Measurements from ENCODE around the gene ATP8A2.

The ATP8A2 gene

GRCh38 chr13:25848812-25849745 lies 477.3 kb downstream of the ATP8A2 start:
- DNase-seq (ENCODE audit: low spot score) = no peak

- DNase-seq (ENCODE audit: low spot score) = no peak
Measured at GRCh38 chr13:25857830-25858229, 486.1 kb downstream of the ATP8A2 start.

GRCh38 chr13:25859528-25859927 lies 487.8 kb downstream of the ATP8A2 start:
- no peak for DNase-seq (ENCODE audit: low spot score)

GRCh38 chr13:25860265-25860664 lies 488.5 kb downstream of the ATP8A2 start:
- DNase-seq (ENCODE audit: low spot score) = no peak

GRCh38 chr13:25860862-25861261 lies 489.1 kb downstream of the ATP8A2 start:
- DNase-seq (ENCODE audit: low spot score) = no peak

DNA sequence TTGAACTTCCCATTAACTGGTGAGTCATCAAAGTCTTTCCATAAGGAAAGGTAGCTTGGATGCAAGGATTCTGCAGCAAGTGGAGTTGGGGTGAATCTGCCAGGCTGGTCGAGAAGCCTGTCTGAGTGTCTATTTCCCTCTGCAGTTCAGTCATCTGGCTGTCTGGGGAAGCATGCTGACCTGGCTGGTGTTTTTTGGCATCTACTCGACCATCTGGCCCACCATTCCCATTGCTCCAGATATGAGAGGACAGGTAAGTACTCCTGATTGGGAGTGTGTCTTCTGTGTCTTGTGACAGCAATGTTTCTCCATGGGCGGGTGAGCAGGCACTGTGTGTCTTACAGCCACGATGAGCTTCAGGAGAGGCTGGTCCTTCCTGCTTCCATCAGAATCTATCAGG lies 490.4 kb downstream of the ATP8A2 start:
- DNase-seq (ENCODE audit: low spot score) = no peak

DNA sequence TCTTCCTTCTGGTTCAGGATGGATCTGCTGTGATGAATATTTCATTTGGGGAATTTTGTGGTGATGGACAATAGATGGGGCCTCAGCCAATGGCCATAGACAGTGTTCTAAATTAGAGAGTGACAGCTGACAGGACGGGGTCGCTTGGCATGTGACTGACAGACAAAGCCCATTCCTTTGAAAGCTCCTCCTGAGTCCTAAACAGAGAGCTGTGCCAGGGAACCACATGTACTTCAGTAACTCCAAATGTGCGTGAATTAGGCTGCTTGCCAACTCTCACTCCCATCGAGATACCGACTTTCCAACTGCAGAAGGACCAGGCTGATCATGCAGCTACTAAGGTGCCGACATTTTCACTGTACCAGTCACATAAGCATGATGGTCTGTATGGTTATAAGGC lies 492.3 kb downstream of the ATP8A2 start:
- DNase-seq (ENCODE audit: low spot score) = no peak

GRCh38 chr13:25864936-25865335 lies 493.2 kb downstream of the ATP8A2 start:
- no peak for DNase-seq (ENCODE audit: low spot score)

- DNase-seq (ENCODE audit: low spot score) = no peak
Measured at GRCh38 chr13:25865391-25865790, 493.6 kb downstream of the ATP8A2 start.

DNA sequence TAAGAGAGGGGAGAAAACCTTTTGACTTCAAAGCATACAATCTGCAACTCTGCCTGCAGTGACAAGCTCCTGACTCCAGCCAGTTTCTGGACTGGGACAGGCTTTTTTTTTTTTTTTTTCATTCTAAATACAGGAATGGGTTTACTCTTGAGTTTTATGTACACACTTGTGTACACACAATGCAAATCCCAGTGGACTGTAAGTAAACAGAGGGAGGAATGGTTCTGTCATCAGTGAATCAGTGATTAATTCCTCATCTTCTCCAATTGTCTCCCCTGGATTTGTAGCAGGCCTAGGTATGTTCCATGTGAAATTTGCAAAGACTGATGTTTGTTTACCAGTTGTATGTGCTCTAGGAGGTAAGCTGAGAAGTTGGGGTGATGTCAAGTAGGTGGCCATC lies 495.3 kb downstream of the ATP8A2 start:
- DNase-seq (ENCODE audit: low spot score) = no peak

- no peak for DNase-seq (ENCODE audit: low spot score)
Measured at GRCh38 chr13:25868490-25868889, 496.7 kb downstream of the ATP8A2 start.

DNA sequence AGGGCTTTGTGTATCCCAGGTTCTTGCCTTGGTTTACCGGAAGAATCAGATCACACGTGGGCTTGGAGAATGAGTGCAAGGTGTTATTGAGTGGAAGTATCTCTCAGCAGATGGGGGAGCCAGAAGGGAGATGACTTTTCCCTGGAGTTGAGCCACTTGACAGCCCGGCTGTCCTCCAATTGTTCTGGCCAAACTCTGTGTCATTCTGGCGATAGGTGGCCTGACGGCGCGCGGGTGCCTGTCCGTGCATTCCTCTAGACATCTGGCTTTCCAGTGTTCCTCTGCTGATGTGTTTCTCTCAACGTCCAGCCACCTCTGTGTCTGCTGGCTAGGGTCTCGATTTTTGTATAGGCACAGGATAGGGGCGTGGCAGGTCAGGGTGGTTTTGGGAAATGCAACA lies 498.2 kb downstream of the ATP8A2 start:
- no peak for DNase-seq (ENCODE audit: low spot score)

- DNase-seq (ENCODE audit: low spot score) = no peak
Measured at GRCh38 chr13:25871389-25872125, 499.8 kb downstream of the ATP8A2 start.

DNA sequence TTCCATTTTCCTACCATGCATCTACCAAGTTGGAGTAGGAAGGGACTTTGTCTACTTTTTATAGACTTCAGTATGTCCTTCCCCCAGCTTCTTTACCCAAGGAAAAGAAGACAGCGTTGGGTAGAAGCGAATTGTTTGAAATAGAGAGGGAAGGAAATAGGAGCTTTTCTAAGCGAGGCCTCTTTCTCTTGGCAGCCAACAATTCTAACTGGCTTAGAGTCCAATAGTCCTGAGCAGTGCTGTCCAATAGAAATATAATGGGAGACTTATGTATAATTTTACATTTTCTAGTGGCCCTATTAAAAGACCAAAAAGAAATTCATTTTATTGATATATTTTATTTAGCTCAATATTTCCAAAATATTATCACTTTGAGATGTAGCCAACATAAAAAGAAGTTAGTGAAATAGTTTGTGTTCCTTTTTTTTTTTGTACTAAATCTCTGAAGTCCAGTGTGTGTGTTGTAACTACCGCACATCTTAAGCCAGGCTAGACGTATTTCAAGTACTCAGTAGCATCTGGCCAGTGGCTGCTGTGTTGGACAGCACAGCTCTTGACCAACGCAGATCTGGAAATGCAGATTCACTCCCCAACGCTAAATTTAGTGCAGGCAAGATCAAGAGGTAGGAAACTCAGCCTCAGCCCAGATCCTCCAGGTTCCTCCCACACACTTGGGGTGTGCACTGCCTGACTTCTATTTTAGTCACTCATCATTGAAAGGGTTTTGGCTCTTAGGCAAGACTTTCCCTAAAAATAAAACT lies 500.9 kb downstream of the ATP8A2 start:
- DNase-seq (ENCODE audit: low spot score) = no peak

DNA sequence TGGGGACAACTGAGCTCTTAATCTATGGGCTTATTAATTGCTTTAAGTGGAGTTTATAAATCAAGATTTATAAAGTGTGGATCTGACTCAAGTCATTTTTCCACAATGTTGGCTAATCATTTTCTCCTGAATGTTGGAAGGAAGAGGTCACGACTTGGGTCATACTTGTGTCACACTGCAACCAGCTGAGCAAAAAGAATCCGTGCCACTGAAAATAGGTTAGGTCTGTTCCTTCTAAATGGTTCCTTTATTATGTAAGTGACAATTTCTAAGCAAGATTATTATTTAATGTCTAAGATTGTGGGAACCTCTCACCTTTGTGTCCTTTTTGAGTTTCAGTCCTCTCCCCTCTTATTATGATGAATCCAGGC lies 501.5 kb downstream of the ATP8A2 start:
- no peak for DNase-seq (ENCODE audit: low spot score)

- DNase-seq (ENCODE audit: low spot score) = no peak
Measured at GRCh38 chr13:25874064-25874737, 502.4 kb downstream of the ATP8A2 start.

- DNase-seq (ENCODE audit: low spot score) = no peak
Measured at GRCh38 chr13:25874907-25875306, 503.1 kb downstream of the ATP8A2 start.

GRCh38 chr13:25876247-25876646 lies 504.5 kb downstream of the ATP8A2 start:
- DNase-seq (ENCODE audit: low spot score) = no peak

DNA sequence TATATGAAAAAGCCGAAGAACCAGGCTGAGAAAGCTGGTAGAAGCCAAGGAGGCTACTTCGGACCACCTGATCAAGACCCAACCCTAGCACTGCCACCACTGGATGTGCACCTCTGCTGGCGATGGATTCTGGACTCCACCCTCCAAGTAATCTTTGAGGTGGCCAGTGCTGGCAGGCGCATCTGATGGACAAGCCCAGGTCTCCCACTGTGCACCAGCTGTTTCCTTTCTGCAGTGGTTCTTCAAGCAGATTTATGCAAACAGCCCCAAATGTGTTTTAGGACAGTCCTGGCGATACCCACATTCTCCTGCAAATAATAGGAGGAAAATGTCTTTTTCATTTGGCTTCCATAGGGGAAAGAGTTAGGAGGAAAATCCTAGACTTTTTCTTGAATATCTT lies 507.7 kb downstream of the ATP8A2 start:
- DNase-seq (ENCODE audit: low spot score) = no peak

DNA sequence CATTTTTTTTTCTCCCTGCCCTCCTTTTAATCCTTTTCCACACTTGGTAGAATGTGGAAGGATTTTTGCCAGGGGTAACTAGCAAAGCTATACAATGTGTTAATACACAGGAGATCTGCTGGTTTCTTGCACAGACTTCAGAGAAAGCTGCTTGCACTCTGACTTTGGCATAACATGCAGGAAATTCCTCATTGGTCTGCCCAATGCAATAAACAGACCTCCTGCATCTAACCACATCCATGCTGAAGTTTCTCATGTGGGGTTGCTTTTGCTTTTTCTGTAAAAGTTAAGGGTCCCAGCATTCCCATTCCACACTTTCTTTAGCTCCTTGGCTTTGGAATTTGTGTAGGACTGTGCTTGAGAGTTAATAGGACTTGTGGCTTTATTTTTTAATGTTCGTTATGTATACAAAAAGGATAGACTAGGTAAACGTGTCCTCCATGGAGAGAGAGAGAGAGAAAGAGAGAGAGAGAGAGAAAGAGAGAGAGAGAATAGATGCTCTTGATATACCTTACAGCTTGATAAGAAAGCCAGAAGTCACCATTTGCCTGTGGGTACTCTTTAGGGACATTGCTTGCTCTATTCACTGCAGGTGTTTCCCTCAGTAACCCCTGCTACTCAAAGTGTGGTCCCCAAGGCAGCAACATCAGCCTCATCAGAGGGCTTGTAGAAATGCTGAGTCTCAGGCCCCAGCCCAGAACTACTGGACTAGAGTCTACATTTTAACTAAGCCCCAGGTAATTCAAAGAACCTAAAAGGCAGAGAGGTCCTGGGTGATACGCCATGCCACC lies 509.6 kb downstream of the ATP8A2 start:
- no peak for DNase-seq (ENCODE audit: low spot score)

- no peak for DNase-seq (ENCODE audit: low spot score)
Measured at GRCh38 chr13:25881971-25882451, 510.2 kb downstream of the ATP8A2 start.
